ENCODE data around the gene RAD51B. TPM values are rescaled to one million over a fixed set of nuclear protein-coding genes. Genes with fewer than 3 reads are reported as not detected.

Gene RAD51B
- total and polyA plus RNA-seq, 9 of the 15 experiments (the other 6 are each of a cell fraction or from before 2014, with no cell fraction given), result 8.5 to 17.3 (median 11.3) TPM

DNA sequence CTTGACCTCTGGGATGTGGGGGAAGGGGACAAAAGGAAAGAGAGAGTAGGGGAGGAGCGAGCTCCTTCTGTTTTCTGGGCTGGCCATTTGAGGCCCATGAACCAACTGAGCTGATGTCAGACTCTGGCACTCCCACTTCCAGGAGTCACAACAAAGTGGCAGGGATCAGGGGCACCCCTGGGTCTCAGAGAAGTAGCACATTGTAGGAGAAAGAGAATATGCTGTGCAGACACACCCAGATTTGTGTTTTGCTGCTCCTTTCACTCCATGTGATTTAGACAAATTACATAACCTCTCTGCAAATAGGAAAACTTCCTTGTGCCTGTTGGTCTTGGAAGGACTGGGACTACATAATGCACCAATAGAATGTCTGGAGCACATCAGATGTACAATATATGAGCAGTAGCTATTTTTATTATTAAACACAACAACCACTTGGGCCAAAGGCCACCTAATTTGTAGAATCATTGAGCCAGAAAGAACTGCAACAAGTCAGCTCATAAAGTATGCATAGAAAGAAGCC, 707.8 kb downstream of the RAD51B start (continued):
- TF ChIP-seq SIN3A (IDR thresholded peaks at IDR 0.05; ENCODE audit: borderline replicate concordance in 2 of 2, control insufficient read depth in 1 of 2, low read depth in 2 of 2, low read length in 2 of 2) (no peak), BCL6 (CRISPR knock-in tag; IDR thresholded peaks at IDR 0.05) (no peak), ZNF717 (CRISPR knock-in tag; IDR thresholded peaks at IDR 0.05) (no peak), ZNF146 (CRISPR knock-in tag; IDR thresholded peaks at IDR 0.05; ENCODE audit: unreplicated experiment) (no peak), KLF16 (IDR thresholded peaks at IDR 0.05) (no peak), ZNF121 (CRISPR knock-in tag; conservative IDR thresholded peaks at IDR 0.05) (no peak), U2AF1 (optimal IDR thresholded peaks at IDR 0.05; ENCODE audit: low read depth, low read length) (no peak)
- TF ChIP-seq, protein P1, sequence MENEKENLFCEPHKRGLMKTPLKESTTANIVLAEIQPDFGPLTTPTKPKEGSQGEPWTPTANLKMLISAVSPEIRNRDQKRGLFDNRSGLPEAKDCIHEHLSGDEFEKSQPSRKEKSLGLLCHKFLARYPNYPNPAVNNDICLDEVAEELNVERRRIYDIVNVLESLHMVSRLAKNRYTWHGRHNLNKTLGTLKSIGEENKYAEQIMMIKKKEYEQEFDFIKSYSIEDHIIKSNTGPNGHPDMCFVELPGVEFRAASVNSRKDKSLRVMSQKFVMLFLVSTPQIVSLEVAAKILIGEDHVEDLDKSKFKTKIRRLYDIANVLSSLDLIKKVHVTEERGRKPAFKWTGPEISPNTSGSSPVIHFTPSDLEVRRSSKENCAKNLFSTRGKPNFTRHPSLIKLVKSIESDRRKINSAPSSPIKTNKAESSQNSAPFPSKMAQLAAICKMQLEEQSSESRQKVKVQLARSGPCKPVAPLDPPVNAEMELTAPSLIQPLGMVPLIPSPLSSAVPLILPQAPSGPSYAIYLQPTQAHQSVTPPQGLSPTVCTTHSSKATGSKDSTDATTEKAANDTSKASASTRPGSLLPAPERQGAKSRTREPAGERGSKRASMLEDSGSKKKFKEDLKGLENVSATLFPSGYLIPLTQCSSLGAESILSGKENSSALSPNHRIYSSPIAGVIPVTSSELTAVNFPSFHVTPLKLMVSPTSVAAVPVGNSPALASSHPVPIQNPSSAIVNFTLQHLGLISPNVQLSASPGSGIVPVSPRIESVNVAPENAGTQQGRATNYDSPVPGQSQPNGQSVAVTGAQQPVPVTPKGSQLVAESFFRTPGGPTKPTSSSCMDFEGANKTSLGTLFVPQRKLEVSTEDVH (IDR thresholded peaks at IDR 0.05; ENCODE audit: low read depth, partially characterized antibody), result no peak
- TF ChIP-seq, protein P2, sequence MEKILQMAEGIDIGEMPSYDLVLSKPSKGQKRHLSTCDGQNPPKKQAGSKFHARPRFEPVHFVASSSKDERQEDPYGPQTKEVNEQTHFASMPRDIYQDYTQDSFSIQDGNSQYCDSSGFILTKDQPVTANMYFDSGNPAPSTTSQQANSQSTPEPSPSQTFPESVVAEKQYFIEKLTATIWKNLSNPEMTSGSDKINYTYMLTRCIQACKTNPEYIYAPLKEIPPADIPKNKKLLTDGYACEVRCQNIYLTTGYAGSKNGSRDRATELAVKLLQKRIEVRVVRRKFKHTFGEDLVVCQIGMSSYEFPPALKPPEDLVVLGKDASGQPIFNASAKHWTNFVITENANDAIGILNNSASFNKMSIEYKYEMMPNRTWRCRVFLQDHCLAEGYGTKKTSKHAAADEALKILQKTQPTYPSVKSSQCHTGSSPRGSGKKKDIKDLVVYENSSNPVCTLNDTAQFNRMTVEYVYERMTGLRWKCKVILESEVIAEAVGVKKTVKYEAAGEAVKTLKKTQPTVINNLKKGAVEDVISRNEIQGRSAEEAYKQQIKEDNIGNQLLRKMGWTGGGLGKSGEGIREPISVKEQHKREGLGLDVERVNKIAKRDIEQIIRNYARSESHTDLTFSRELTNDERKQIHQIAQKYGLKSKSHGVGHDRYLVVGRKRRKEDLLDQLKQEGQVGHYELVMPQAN (IDR thresholded peaks at IDR 0.05; ENCODE audit: borderline replicate concordance), result no peak

All from K562 (cell line).